Hindlimb muscle (tissue), 1 donor: Measurements from ENCODE around the gene NLRC3. TPM values are rescaled to one million over a fixed set of nuclear protein-coding genes. Genes with fewer than 3 reads are reported as not detected.
"Not testable (repeated sequence)": the region's sequence is repeated elsewhere in the genome, so short reads cannot be mapped to it uniquely, and the experiment has no call there.

ENCODE experiments used
- DNase-seq: peaks from one replicate; pipeline ENCODE4 v3.0.0-alpha.2; 2013
- polyA plus RNA-seq: library from polyadenylated mRNA; unstranded; fragments of 120-200 nt; gene quantifications from one replicate; pipeline ENCODE4 v1.2.1, GENCODE V29; 2013; ENCODE audit not compliant: insufficient read length

The NLRC3 gene
- polyA plus RNA-seq, 1 donor: 0.86 TPM

DNA sequence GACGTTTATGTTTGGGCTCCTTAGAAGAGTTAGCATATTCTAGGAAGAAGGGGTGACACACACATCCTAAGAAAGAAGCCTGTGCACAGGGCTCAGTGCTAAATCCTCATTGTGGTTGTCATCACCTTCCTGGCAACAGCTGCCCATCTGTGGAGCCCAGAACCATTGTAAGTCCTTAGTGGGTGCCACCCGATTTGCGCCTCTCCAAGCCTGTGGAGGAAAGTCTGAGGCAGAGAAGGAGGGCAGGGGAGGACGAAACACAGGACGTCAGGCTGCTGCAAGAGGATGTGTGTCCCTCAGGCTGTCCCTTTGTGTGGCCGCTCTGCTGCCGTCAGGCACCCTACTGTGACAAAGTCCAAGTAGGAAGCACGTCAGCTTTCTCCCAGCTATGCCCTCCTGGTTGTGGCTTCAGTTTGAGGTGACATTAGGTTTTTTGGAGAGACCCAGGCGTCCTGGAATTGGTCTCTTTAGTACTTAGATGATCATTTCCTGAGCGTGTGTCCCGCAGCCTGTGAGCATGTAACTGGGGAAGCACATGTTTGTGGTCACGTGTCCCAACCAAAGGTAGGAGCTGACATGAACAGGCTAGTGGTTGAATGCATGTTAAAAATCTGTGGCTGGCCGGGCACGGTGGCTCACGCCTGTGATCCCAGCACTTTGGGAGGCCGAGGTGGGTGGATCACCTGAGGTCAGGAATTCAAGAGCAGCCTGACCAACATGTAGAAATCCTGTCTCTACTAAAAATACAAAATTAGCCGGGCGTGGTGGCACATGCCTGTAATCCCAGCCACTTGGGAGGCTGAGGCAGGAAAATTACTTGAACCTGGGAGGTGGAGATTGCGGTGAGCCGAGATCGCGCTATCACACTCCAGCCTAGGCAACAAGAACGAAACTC, 65.7 kb downstream of the NLRC3 start:
- no peak for DNase-seq

DNA sequence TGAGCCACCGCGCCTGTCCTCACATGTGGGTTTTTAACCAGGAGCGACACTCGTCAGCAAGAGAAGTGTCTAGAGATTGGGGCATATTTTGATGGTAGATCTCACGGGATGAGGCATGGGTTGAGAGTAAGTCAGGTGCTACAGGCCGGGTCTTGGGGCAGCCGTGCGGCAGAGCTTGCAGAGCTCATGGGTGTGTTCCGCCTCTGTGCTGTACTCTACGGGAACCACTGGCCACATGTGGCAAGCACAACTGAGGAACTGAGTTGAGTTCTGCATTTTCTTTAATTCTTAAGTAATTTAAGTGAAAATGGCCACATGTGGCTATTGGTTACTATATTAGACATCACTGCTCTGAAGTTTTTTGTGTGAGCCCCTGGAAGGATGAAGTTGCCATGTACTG, 66.8 kb downstream of the NLRC3 start:
- DNase-seq: no peak

- no peak for DNase-seq
Observed at GRCh38 chr16:3509470-3509928, 67.7 kb downstream of the NLRC3 start.

DNA sequence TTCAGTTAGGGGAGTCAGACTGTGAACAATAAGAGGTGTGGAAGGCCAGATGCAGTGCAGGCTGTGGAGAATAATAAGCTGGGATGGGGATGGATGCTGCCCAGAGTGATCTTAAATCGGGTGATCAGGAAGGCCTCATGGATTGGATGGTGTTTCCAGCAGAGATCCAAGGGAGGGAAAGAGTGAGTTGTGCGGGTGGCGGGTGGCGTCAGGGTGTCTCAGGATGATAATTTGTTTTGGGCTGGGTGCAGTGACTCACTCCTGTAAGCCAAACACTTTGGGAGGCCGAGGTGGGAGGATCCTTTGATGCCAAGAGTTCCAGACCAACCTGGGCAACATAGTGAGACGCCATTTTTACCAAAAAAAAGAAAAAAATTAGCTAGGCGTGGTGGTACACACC, 68.5 kb downstream of the NLRC3 start:
- no peak for DNase-seq

DNA sequence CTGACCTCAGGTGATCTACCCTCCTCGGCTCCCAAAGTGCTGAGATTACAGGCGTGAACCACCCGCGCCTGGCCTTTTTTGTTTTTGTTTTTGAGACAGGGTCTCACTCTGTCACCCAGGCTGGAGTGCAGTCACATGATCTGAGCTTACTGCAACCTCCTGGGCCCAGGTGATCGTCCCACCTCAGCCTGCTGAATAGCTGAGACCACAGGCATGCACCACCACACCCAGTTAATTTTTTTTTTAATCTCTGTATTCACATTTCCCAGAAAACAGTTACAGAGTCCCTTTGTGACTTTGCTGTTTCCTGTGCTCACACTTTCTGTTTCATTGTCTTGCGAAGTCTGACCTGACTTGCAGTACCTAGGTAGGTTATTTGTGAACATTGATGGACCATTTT, 73.7 kb downstream of the NLRC3 start:
- no peak for DNase-seq

GRCh38 chr16:3501783-3502400, 75.3 kb downstream of the NLRC3 start:
- DNase-seq: no peak

DNA sequence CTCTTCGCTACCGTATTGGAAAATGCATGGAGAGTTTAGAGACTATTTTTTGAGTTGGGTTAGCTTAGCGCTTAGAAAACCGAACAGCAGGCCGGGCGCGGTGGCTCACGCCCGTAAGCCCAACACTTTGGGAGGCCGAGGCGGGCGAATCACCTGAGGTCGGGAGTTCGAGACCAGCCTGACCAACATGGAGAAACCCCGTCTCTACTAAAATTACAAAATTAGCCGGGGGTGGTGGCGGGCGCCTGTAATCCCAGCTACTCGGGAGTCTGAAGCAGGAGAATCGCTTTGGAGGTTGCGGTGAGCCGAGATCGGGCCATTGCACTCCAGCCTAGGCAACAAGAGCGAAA, 75.8 kb downstream of the NLRC3 start:
- not testable (repeated sequence) for DNase-seq

- no peak for DNase-seq
Observed at GRCh38 chr16:3498988-3499387, 78.2 kb downstream of the NLRC3 start.

DNA sequence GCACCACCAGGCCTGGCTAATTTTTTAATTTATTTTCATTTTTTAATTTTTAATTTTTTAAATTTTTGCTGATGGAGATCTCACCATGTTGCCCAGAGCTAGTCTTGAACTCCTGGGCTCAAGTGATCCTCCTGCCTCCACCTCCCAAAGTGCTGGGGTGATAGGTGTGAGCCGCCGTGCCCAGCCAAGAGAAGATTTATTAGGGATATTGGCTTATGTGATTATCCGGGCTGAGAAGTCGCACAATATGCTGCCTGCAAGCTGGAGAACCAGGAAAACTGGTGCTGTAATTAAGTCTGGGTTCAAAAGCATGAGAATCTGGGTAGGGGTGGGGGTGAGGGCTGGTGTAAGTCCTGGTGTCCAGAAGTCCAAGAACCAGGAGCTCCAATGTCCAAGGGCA, 79.4 kb downstream of the NLRC3 start:
- DNase-seq: no peak

DNA sequence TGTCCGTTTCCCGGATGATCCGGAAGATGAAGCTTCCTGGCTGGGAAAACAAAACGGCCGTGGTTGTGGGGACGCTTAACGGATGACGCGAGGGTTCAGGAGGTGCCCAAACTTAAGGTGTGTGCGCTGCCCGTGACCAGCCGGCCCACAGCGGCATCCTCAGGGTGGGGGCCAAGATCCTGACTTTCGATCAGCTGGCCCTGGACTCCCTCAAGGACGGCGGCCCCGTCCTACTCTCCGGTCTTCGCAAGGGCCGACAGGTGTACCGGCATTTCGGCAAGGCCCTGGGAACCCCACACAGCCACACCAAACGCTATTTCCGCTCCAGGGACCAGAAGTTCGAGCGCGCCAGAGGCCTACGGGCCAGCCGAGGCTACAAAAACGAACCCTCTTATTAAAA, 80.8 kb downstream of the NLRC3 start:
- DNase-seq: no peak

- DNase-seq: no peak
Observed at GRCh38 chr16:3495176-3495575, 82.0 kb downstream of the NLRC3 start, which contains the start of gene C16orf90. C16orf90 (minus strand) TSS chr16:3495489; CDS start chr16:3495421, 68 bp downstream.

DNA sequence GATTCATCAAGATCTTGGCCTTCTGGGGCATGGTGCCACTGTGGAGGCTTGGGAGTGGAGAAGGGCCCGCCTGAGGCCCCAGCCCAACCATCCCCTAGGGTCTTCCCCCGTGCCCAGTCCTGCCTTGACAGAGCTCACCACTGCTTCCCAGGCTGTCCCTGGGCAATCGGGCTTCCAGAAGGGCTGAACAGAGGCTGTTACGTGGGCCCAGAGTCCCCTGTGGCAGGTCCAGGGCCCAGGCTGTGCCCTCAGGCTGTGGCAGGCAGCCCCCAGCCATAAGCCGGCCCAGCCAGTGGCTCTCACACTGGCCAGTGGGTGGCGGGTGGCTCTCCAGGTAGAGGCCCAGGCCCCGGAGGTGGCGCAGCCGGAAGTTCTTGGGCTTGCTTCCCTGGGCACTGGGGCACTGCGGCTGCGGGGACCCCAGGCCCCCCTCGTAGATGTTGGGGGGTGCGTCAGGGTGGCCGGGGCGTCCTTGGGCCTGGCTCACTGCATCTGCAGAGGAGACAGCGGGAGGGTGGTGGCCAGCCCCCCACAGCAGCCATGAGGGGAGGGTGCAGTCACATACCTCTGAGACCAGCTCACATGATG, 82.7 kb downstream of the NLRC3 start:
- DNase-seq: no peak

DNA sequence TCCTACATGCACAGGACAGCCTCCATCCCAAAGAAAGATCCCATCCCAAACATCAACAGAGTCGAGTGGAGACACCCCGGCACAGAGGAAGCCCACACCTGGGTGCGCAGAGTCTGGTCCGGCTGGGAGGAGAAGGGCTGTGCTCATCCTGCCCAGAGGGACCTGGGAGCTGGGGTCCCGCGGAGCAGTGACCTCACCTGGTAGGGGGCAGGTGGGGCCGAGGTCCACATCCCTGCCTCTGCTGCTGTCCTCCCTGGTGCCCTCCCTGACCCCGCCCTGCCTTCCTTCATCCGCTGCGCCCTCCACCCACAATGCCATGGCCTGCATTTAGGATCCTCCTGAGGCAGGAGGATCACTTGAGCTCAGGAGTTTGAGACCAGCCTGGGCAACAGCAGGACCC, 84.8 kb downstream of the NLRC3 start:
- DNase-seq: no peak

- DNase-seq: no peak
Observed at GRCh38 chr16:3490911-3491629, 86.1 kb downstream of the NLRC3 start.

Other genes with a start within 250 kb of the NLRC3 start
- gene OR2C1, start 221.5 kb downstream of the NLRC3 start, polyA plus RNA-seq: not detected
- 9.6 TPM for gene ZSCAN32, start 176.4 kb downstream of the NLRC3 start, polyA plus RNA-seq
- gene ZNF174, start 176.2 kb downstream of the NLRC3 start, polyA plus RNA-seq: 7.8 TPM
- 1.8 TPM for gene ZNF597, start 133.9 kb downstream of the NLRC3 start, polyA plus RNA-seq
- 33.2 TPM for gene NAA60, start 133.7 kb downstream of the NLRC3 start, polyA plus RNA-seq
- gene C16orf90, start 81.9 kb downstream of the NLRC3 start, polyA plus RNA-seq: not detected
- gene CLUAP1, start 76.4 kb downstream of the NLRC3 start, polyA plus RNA-seq: 17.5 TPM
- gene SLX4, start 34.2 kb upstream of the NLRC3 start, polyA plus RNA-seq: 4.6 TPM
- gene DNASE1, start 77.3 kb upstream of the NLRC3 start, polyA plus RNA-seq: 19.7 TPM
- 175 TPM for gene TRAP1, start 140.1 kb upstream of the NLRC3 start, polyA plus RNA-seq